HG03159 (cell line): ENCODE results near the gene HAX1.
"Not testable (repeated sequence)": the region's sequence is repeated elsewhere in the genome, so short reads cannot be mapped to it uniquely, and the experiment has no call there.

Source experiments
- ATAC-seq: cut with Tn5 transposase; IDR thresholded peaks from one replicate; pipeline ENCODE4 v1.9.1; 2021; ENCODE audit warnings: mild to moderate bottlenecking, moderate library complexity; ENCODE audit not compliant: unreplicated experiment

HAX1 gene

DNA sequence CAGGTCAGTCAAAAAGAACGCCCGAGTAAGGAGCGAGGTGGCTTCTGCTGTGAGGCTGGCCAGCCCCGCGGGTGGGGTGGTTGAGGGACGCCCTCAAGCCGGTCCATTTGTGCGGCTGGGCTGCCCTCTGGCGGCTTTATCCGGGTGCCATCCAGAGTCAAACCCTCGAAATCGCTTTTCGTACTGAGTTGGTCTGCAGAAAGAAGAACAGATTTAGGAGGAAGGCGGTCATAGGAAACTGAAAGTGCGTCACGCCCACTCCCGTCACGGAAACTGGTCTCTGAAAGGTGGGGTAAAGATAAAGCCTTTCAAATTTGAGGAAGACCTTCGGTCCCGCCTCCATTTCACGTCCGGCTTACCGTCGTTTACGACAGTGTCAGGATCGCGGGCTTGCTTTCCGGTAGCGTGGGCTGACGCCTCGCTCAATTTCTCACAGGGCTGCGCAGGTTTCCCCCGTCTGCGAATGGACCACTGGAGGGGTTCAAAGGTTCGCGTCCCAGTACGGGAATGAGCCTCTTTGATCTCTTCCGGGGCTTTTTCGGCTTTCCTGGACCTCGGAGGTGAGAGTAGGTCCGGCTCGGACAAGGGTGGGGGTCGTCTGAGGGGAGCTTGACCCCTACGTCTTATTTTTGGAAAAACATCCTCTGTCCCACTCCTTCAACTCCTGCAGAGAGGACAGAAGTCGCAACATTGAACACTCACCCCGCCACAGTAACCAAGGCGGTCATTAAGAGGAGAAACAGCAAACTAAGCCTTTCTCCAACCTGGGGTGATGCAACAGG lies at the start of gene HAX1:
TSS of gene HAX1 (plus strand) at position 413 of the 782 bp plus-strand sequence. CDS start at position 508, 95 bp downstream.
- ATAC-seq: peak; percentile 85

DNA sequence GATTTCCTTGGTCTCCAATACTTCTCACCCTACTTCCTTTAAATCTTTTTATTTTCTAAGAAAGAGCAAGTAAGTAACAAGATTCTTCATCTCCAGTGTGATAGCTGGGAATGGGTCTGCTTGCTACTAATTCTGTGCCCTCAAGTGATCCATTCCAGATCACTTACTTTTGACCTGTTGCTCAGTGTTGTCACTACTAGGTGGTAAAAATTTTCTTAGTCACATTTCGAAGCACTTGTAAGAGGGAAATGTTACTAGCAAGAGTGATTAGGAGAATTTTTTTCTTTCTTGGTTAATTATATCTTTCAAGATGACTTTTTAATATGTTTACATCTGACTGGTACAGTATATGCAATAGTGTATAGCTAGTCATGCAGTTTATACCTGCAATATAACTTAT lies 49.5 kb upstream of the HAX1 start:
- no peak for ATAC-seq

DNA sequence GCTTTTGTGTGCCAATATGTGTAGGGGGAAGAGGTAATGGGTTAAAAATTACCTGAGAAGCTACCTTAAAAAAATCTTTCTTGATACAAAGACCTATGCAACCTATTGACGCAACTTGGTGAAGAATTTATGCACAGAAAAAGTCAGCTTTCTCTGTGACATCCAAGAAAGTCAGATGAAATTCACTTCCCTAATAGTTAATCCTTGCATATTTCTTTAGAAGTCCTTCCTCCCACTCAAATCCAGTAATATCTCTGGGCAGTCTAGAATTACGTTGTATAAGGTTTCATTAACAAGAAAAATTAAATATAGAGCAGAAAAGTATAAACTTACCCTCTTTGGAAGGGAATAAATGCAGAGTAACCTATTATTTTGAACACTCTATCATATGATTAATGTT lies 48.8 kb upstream of the HAX1 start:
- ATAC-seq: no peak

DNA sequence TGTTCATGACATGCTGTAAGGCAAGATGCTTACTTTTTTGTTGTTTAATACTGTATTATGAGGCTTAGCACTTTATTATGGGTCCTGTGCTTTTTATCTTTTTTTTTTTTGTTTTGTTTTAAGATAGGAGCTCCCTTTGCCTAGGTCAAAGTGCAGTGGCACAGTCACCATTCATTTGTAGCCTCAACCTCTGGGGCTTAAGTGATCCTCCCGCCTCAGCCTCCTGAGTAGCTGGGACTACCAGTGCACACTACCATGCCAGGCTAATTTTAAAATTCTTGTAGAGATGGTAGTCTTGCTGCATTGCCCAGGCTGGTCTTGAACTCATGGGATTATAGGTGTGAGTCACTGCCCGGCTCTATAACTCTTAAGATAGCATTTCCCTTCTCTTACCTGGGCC lies 47.1 kb upstream of the HAX1 start:
- ATAC-seq: no peak

DNA sequence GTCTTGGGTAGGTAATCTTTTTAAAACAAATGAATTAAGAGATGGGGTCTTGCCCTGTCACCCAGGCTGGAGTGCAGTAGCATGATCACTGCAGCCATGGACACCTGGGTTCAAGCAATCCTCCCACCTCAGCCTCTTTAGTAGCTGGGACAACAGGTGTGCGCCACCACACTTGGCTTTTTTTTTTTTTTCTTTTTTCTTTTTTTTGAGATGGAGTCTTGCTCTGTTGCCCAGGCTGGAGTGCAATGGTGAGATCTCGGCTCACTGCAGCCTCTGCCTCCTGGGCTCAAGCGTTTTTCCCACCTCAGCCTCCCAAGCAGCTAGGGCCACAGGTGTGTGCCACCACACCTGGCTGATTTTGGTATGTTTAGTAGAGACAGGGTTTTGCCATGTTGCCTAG lies 41.3 kb upstream of the HAX1 start:
- ATAC-seq: not testable (repeated sequence)

DNA sequence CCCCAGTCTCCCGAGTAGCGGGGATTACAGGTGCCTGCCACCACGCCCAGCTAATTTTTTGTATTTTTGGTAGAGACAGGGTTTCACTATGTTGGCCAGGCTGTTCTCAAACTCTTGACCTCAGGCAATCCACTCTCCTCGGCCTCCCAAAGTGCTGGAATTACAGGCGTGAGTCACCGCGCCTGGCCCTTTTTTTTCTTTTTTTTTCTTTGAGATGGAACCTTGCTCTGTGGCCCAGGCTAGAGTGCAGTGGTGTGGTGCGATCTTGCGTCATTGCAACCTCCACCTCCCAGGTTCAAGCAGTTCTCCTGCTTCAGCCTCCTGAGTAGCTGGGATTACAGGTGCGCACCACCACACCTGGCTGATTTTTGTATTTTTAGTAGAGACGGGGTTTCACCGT lies 39.3 kb upstream of the HAX1 start:
- not testable (repeated sequence) for ATAC-seq

DNA sequence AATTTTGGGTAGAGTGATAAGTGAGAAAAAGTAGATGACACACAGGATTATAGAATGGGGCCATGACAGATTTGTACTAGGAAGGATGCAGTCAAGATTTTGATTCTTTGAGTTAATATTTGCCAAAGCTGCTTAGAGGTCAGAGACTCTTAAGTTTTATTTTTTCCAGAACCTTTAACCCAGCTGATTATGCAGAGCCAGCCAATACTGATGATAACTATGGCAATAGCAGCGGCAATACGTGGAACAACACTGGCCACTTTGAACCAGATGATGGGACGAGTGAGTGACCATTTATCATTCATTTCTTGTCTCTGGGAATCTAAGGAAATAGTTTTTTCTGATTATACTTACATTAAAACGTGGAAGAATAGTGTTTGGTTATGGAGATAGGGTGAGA lies 35.6 kb upstream of the HAX1 start:
- ATAC-seq: no peak

DNA sequence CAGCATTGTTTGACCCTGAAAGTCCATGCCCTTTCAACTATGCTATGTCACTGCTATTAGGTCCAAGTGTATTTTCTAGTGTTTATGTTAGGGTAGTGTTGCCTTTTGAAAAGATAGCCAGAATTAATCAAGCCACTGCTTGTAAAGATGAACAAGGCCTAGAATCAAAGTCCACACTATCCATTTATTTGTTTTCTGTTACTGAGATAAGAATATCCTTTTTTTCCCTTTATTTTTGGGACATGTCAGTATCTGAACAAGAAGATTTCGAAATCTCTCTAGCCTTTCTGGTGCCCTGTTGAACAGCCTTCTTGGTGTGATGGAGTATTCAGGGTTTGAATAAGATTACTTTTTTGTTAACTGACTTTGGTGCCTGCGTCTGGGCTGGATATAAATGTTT lies 35.0 kb upstream of the HAX1 start:
- ATAC-seq: no peak

DNA sequence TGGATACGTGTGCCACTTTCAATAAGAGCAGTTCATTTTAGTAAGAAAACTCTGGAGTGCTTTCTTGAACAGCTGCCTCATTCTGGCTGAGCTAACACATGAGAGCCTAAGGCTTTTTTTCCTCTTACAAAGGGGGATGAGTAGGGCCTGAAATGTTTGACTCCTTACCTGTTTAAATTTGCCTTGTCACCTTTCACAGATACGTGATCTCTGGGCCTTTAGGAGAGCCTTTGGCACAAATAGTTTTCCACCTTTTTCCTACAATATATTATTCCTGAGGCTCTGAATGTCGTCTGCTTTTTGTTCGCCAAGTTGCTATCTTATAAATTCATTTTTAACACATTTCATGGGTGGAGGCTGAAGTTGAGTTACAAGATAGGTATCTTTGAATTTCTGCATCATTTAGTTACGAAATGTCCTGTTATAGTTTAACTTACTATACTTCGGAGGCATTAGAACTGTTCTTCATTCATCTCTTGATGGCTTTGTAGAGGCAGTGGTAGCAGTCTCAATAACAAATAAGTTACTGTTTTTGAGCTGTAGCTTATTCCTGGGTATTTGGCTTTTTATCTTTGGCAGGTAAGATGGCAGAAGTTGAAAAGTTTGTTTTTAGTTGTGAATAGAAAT lies 34.4 kb upstream of the HAX1 start:
- no peak for ATAC-seq

DNA sequence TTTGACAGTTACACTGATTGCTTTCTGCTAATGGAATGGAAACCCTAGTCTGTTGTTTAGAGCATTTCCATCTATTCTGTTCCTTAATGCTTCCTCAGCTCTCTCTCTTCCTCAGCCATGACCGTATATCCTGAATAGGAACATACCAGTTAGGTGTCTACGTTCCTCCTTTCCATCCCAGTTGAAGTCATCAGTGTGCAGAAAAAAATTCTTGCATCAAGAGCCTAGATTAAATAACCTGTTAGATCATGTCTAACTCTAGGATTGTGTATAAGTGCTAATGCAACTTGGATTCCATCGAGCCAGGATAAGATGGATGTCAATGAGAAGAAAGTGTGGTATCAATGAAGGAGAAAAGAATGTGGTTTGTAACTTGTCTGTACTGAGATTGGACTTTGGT lies 32.9 kb upstream of the HAX1 start:
- no peak for ATAC-seq

DNA sequence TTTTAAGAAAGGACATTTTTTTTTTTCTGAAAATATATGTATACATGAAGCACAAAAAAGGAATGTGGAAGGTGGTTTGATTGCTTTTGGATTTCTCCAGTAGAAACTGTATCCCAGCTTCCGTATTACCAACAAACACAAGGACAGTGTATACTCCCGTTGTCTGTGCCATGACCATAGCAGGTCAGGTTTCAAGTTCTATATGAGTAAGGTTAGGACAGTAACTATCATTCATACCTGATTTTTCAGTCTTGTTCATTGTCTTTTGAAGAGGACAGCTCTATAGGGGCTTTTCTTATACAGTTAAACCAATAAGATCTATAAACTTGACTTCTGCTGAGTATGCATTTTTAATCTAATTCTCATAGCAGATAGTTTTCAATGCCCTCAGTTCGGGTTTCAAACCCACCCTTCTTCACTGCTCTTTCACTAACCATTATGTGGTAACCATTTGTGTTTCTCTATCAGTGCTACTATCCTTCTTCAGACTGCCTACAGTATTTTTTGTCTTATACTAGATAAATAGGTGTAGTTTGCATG lies 32.1 kb upstream of the HAX1 start:
- ATAC-seq: no peak

DNA sequence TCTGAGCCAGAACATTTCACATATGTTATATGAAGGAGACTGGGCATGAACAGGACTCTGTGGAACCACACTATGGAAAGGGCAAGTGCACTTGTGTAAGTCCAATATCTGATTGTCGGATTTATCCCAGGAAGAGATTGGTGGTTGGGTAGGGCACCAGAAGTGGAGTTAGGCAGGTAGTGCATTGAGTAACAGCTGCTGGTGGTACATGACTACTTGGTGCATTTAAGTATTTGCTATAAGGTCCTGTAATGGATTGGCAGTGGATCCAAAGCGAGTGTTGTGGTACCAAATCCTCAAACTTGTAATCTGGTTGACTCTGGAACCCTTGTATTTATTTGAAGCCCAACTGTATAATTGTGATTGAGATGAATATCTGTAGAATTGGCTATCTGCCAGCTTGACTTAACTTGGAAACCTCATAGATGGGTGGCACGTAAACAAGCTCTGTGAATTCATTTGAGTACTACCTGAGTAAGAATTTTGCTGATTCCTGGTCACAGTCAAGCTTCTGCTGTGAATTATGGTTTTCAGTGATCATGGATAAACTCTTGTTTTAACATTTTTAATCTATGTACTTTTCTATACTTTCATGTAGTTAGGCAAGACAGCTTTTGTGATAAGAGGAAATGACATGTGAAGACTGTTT lies 30.6 kb upstream of the HAX1 start:
- ATAC-seq: no peak

DNA sequence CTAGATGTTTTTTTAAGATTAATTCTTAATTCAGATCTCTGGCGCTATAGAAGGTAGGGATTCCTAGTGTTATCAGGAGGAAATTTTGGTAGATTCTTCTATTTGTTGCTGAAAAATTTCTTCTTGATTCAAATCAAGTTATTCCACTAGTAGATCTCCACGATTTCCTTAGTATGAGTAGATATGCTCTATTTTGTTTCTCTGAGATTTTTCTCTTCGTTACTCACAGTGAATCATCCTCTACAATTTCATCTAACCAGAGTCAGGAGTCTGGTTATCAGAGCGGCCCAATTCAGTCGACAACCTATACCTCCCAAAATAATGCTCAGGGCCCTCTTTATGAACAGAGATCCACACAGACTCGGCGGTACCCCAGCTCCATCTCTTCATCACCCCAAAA lies 18.8 kb upstream of the HAX1 start:
- no peak for ATAC-seq

DNA sequence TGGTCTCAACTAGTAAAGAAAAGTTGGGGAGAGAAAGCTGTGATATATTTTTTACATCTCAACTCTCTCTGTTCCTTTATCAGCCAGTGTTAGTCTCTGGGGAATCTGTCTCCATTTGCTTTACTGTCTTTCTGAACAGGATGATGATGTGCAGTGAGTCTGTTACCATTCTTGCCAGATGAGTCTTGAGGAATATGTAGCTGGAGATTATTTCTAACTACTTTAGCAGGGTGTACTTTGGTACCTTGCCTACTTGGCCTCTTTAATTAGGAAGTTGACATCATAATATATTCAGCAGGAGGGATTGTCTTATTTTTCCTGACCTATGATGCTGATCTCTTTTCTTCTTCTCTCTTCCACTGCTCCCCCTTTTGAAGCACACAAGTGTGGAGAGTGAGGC lies 15.7 kb upstream of the HAX1 start:
- no peak for ATAC-seq

DNA sequence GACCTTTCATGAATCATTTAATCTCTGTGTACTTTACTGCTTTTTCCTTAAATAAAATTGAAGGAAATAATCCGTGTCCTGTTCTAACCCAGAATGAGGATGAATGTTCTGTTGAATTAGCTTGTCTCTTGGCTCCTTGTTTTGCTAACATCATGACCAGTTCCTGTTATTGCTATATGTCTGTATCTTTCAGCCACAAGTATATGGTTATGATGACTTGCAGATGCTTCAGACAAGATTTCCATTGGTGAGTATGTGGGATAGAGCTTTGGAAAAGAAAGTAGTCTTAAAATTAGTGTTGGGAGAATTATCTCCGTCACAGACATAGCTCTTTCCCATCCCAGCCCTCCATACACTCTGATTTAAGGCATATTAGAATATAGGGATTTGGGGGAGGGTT lies 13.6 kb upstream of the HAX1 start:
- no peak for ATAC-seq

DNA sequence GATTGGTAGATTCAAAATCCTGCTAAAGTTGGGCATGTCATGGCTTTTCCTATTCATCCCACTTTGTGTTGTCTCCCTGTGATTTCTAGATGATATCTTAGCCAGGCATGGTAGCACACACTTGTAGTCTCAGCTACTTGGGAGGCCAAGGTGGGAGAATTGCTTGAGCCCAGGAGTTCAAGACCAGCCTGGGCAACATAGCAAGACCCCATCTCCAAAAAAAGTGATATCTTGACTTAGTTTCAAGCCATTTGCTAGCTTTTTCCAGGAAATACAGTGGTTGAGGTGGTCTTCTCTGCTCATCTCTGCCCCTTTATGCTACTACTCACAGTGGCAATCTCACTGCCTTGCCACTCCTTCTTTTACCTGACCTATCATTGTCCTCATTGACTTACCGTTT lies 12.3 kb upstream of the HAX1 start:
- no peak for ATAC-seq

DNA sequence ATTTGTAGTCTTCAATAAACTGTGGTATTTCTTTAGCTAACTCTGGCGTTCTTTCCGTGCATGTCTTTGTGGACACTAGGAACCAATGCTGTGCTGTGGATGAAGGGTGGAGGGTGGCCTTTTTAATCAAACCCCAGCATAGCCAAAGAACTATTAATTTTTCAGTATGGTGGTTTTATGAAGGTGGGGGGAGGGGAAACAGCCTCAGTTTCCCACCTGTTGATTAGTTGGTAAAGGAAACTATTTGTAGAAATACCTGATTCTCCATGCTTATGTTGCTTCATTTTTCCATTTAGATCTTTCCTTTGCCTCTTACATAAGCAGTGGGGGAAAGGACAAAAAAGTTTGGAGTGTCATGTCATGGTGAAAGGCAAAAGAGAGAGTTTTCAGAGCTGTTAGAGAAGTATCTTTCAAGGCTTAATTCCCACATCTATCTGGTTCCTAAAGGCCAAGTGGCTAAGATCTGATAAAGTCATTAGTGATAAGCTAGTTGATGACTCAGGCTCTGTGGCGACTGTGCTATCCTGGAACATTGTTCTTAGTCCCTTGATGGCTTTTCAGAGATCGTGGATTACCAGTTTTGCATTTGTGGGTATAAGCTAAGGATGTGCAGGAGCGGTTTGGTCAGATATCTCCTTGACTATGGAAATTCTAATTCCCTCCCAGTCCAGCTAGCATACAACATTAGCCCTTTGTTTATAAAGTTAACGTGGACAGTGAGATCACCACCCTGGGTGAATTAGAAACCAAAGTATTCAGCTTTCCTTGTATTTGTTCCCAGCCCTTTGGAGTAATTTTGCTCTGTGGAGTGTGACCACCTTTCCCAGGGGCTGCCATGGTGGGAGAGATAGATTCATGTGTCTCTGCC lies 8.7 kb upstream of the HAX1 start:
- ATAC-seq: no peak

DNA sequence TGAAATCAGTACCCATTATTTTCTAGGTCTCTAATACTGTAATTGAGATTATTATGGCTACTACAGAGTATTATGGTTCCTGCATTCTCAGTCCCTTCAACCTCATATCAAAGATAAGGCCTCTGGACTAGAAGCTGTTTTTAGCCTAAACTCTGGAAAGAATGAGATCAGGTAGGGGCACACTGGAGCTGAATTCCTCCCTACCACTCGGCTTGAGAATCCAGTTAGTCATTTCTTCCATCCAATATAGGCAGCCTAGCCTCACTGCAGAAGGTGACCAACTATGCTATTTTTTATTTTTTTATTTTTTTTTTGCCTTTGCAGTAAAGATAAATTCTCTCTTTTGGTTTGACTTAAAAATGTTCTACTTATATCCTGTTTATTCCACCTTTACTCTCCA lies 8.0 kb upstream of the HAX1 start:
- ATAC-seq: no peak

DNA sequence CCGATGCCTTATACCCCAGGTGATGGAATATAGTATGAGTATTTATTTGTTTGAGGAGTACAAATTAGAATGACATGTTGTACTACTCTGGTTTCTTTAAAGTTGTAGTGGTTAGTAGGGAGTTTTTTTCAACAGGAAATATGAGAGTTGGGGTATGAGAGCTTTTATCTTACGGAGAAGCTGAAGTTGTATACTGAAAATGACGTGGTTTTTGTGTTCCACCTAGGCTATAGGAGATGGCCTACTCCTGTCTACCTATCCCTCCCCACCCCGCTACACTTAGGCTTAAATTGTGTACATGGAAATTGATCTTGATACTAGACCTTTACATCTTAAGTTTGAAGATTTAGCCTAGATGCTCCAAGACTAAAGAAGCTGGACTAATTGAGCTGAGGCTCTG lies 6.8 kb upstream of the HAX1 start:
- no peak for ATAC-seq

DNA sequence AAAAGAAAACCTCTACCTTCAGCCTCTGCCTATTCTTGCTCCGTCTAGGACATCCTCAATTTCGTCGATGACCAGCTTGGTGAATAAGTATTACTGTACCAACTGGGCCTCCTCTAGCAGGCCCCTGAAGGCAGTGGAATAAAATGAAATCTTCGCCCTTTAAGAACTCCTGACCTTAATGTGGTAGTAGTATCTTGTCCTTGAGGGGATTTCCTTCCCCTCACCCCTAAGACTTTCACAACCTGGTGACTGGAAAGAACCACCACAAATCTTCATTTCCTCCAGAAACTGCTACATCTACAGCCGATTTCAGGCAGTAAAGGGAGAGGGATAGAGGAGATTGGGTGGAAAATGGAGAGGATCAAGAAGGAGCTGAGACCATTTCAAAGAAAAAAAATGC lies 1.6 kb upstream of the HAX1 start:
- no peak for ATAC-seq

DNA sequence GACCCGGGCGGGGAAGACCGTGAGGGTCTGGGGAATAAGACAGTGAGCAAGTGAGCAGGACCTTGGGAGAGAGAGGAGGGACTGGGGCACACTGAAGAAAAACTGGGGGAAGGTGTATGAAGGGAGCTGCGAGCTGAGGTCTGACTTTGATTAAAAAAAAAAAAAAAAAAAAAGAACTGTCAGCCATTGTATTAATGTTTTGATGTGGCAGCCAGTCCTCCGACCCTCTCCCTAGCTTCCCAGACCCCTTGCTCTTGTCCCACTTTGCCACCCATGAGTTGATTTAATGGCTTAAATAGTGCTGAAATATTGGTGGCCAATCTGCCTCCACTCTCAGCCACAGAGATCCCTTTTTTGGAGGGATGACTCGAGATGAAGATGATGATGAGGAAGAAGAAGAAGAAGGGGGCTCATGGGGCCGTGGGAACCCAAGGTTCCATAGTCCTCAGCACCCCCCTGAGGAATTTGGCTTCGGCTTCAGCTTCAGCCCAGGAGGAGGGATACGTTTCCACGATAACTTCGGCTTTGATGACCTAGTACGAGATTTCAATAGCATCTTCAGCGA lies 652 bp downstream of the HAX1 start:
- ATAC-seq: no peak
